Measurements from ENCODE around the gene ADO. TPM values are rescaled to one million over a fixed set of nuclear protein-coding genes. Genes with fewer than 3 reads are reported as not detected.

ADO gene
- total and polyA plus RNA-seq, 10 of the 15 experiments (the other 5 are each of a cell fraction or from before 2014, with no cell fraction given): 4.3 to 44.6 (median 18.7) TPM

GRCh38 chr10:62817766-62818425 is 13.4 kb downstream of the ADO start:
- Histone ChIP-seq H4K20me1 (ENCODE audit: control insufficient read depth, insufficient read depth) (no peaks in the 10 kb centered on the region), H3K27ac (ENCODE audit: control insufficient read depth, insufficient read depth) (peak overlapping the region; percentile 72), H3K79me2 (ENCODE audit: control insufficient read depth, insufficient read depth, low read length) (peaks cover 22% of the 10 kb centered on the region), H3K4me2 (ENCODE audit: control insufficient read depth, insufficient read depth) (peak overlapping the region; percentile 100), H3K9me3 (replicated peaks; ENCODE audit: control insufficient read depth, insufficient read depth, low read length) (no peaks in the 10 kb centered on the region; the same call in 2 of the 3 replicates), H3K36me3 (ENCODE audit: control insufficient read depth in 2 of 2, insufficient read depth in 2 of 2, low read length in 1 of 2) (no peaks in the 10 kb centered on the region; a peak in 1 of 4 replicates), H3K27me3 (replicated peaks in 1 of 2; ENCODE audit: control insufficient read depth in 2 of 2, insufficient read depth in 2 of 2, low read length in 1 of 2) (peaks cover 1 to 8% of the 10 kb centered on the region in 2 experiments; a peak in 3 of 4 replicates), H2AFZ (ENCODE audit: control insufficient read depth, low read depth, low read length) (peak overlapping the region; percentile 79), H3K4me3 (peak overlapping the region; percentile 72), H3K4me1 (ENCODE audit: control insufficient read depth, insufficient read depth, low read length) (peaks cover 15% of the 10 kb centered on the region), H3K9ac (ENCODE audit: control insufficient read depth, insufficient read depth, low read length) (peak overlapping the region; percentile 73)
- in situ Hi-C loops (cut with MboI) (no loop called here), intact Hi-C loops (cut with micrococcal nuclease; ENCODE audit: unreplicated experiment) (loop anchor here (1.0 to 5.0 kb wide), 8 partner anchors 35 to 381 kb away; no protein-coding TSS in a partner anchor)
- ChIA-PET RAD21 (ENCODE audit: unreplicated experiment) (interaction anchor here (0.6 to 6.5 kb wide), 50 partner anchors 10 to 903 kb away, joined by 3 to 132 read pairs (median 5); partner anchors contain the start of gene ADO), POLR2A (interaction anchor here (0.6 to 6.5 kb wide), 13 partner anchors 12 to 218 kb away, joined by 3 to 46 read pairs (median 3); partner anchors contain the start of gene ADO), CTCF (interaction anchor here (0.7 to 7.5 kb wide), 36 partner anchors 11 to 903 kb away, joined by 3 to 123 read pairs (median 5); no protein-coding TSS in a partner anchor), SMC1A (ENCODE audit: uncharacterized antibody, unreplicated experiment) (interaction anchor here (0.9 to 7.9 kb wide), 30 partner anchors 8 to 340 kb away, joined by 3 to 131 read pairs (median 8); partner anchors contain the start of gene ADO)
- ATAC-seq: peak; percentile 64
- 3% methylated on average over 47 of the region's 51 CpGs for WGBS (ENCODE audit: insufficient coverage, insufficient replicate concordance, low lambda C conversion rate, missing lambda C conversion rate)
- FAIRE-seq: peak; percentile 78
- DNase-seq (ENCODE audit: low read depth, low spot score): no peak
- BruUV-seq (replicated peaks): no TSS peak
- TF ChIP-seq SPI1 (IDR thresholded peaks at IDR 0.05; ENCODE audit: borderline replicate concordance, insufficient read depth, low read depth, low read length): no peak
- peak; percentile 18 for TF ChIP-seq RELA (IDR thresholded peaks at IDR 0.05; ENCODE audit: borderline replicate concordance, partially characterized antibody)
- TF ChIP-seq ATF3 (IDR thresholded peaks at IDR 0.05; ENCODE audit: borderline replicate concordance, extremely low read depth, low read depth, low read length): no peak
- no peak for TF ChIP-seq CEBPZ (IDR thresholded peaks at IDR 0.05; ENCODE audit: low read depth, low read length)
- TF ChIP-seq DPF2 (IDR thresholded peaks at IDR 0.05): peak; percentile 19
- TF ChIP-seq ZBTB11 (CRISPR knock-in tag; IDR thresholded peaks at IDR 0.05): no peak
- TF ChIP-seq NR2C2 (IDR thresholded peaks at IDR 0.05; ENCODE audit: borderline replicate concordance, control insufficient read depth, insufficient read length, low read depth): no peak
- no peak for TF ChIP-seq SIN3A (IDR thresholded peaks at IDR 0.05; ENCODE audit: low read depth, low read length)
- 0 out of 2 replicates have a peak, but pooled peaks have one; percentile 7 for TF ChIP-seq IRF4 (IDR thresholded peaks at IDR 0.05; ENCODE audit: low read depth, low read length)
- peak; percentile 91 for TF ChIP-seq ZNF592 (IDR thresholded peaks at IDR 0.05)
